Measurements from ENCODE around the gene DHX58.

GRCh38 chr17:42160531-42160910, 48.0 kb upstream of the DHX58 start:
- TF ChIP-seq CTCF (IDR thresholded peaks at IDR 0.05), result no peak
- no peak for TF ChIP-seq POLR2A (IDR thresholded peaks at IDR 0.05)

All from testis (tissue), 2 donors.